ENCODE measurements around the gene HMSD.
A peak's percentile ranks its signal among the peaks of the same experiment; 100 is the strongest.

HMSD gene

GRCh38 chr18:63956755-63957154 is 7.7 kb downstream of the HMSD start:
- no peak for DNase-seq

- no peak for DNase-seq
Observed at GRCh38 chr18:63960891-63961290, 11.8 kb downstream of the HMSD start.

- no peak for DNase-seq
Observed at GRCh38 chr18:63961435-63961980, 12.4 kb downstream of the HMSD start.

- no peak for DNase-seq
Observed at GRCh38 chr18:63962137-63962536, 13.0 kb downstream of the HMSD start.

- peak in 17 of 56 donors; percentile 2 to 50 (median 15) for DNase-seq
Observed at GRCh38 chr18:63963615-63964256, 14.6 kb downstream of the HMSD start.

- DNase-seq: no peak
Observed at GRCh38 chr18:63964908-63965307, 15.8 kb downstream of the HMSD start.

- DNase-seq: no peak
Observed at GRCh38 chr18:63965716-63966330, 16.7 kb downstream of the HMSD start.

GRCh38 chr18:63969942-63970808 is 21.1 kb downstream of the HMSD start, which contains the start of gene SERPINB8:
SERPINB8 (plus strand) TSS chr18:63970081; CDS start chr18:63978309, 8,228 bp downstream.
- peak; percentile 72 to 96 (median 90) for DNase-seq

GRCh38 chr18:63970809-63971205 is 21.7 kb downstream of the HMSD start:
- DNase-seq: peak in 21 of 56 donors; percentile 22 to 75 (median 53)

GRCh38 chr18:63971320-63972001 is 22.4 kb downstream of the HMSD start:
- peak in 4 of 56 donors; percentile 3 to 38 (median 28) for DNase-seq

GRCh38 chr18:63972002-63972376 is 22.9 kb downstream of the HMSD start:
- no peak for DNase-seq

- DNase-seq: peak in 4 of 56 donors; percentile 3 to 13 (median 8)
Observed at GRCh38 chr18:63974991-63975390, 25.9 kb downstream of the HMSD start.

GRCh38 chr18:63975628-63976027 is 26.5 kb downstream of the HMSD start:
- DNase-seq: no peak

- DNase-seq: no peak
Observed at GRCh38 chr18:63977040-63977439, 27.9 kb downstream of the HMSD start.

GRCh38 chr18:63979409-63979920 is 30.4 kb downstream of the HMSD start:
- DNase-seq: peak in 30 of 56 donors; percentile 5 to 64 (median 22)

GRCh38 chr18:63980027-63980426 is 30.9 kb downstream of the HMSD start:
- DNase-seq: no peak

- DNase-seq: no peak
Observed at GRCh38 chr18:63980896-63981460, 31.9 kb downstream of the HMSD start.

GRCh38 chr18:63981719-63982118 is 32.6 kb downstream of the HMSD start:
- DNase-seq: no peak

GRCh38 chr18:63982361-63982760 is 33.3 kb downstream of the HMSD start:
- DNase-seq: no peak

GRCh38 chr18:63986885-63987284 is 37.8 kb downstream of the HMSD start:
- no peak for DNase-seq

- DNase-seq: no peak
Observed at GRCh38 chr18:63987743-63988142, 38.6 kb downstream of the HMSD start.

All from nucleus accumbens (tissue), 56 donors.